IMR-90 (cell line): ENCODE measurements around the gene TIAM2. TPM values are rescaled to one million over a fixed set of nuclear protein-coding genes. Genes with fewer than 3 reads are reported as not detected.

Experiments
- ATAC-seq: fragments of 200-7000 bp; cut with Tn5 transposase; 2 replicates; pipeline ENCODE4 v1.9.1; 2020; ENCODE audit warnings: low read depth, mild to moderate bottlenecking, moderate library complexity
- BruUV-seq: library from RNA; stranded (reverse); fragments of 400-500 nt; replicated peaks from 2 replicates; lab custom pipeline; 2021; lab: Mats Ljungman, UMichigan
- CTCF ChIA-PET: fragments of 300-600 bp; formaldehyde crosslinking; extraction: SDS; loops from one replicate; lab custom pipeline; 2021; ENCODE audit warnings: antibody characterized with exemption; lab: Yijun Ruan, JAX
- POLR2A ChIA-PET: fragments of 300-600 bp; sonication (Branson Sonifier 250); formaldehyde crosslinking; loops from one replicate; lab custom pipeline; 2022; ENCODE audit warnings: antibody characterized with exemption; ENCODE audit not compliant: unreplicated experiment; lab: Charles Lee
- DNase-seq: peaks from one replicate; pipeline ENCODE4 v3.0.0; 2013
- H2AFZ ChIP-seq: replicated peaks from 2 replicates; pipeline ENCODE3; 2013; ENCODE audit warnings: low read length, mild to moderate bottlenecking; ENCODE audit not compliant: poor library complexity
- H2AK5ac ChIP-seq: 2 replicates; pipeline ENCODE4 v1.6.1; 2013; ENCODE audit warnings: low read depth, low read length, inconsistent platforms
- H2AK9ac ChIP-seq: replicated peaks from 2 replicates; pipeline ENCODE3; 2013; ENCODE audit warnings: mild to moderate bottlenecking, low read depth, low read length, moderate library complexity; ENCODE audit not compliant: poor library complexity
- H2BK120ac ChIP-seq: 2 replicates; pipeline ENCODE4 v1.6.1; 2013; ENCODE audit warnings: low read depth, low read length, inconsistent platforms
- H2BK15ac ChIP-seq: 3 replicates; pipeline ENCODE4 v1.6.1; 2013; ENCODE audit warnings: low read depth, low read length, inconsistent platforms
- H2BK20ac ChIP-seq: 2 replicates; pipeline ENCODE4 v1.6.1; 2013; ENCODE audit warnings: low read depth, mild to moderate bottlenecking, inconsistent platforms, low read length, moderate library complexity
- H2BK5ac ChIP-seq: 2 replicates; pipeline ENCODE4 v1.6.1; 2013; ENCODE audit warnings: mild to moderate bottlenecking, low read depth, low read length, inconsistent platforms; ENCODE audit not compliant: poor library complexity, severe bottlenecking
- H3K14ac ChIP-seq: replicated peaks from 2 replicates; pipeline ENCODE4 v1.6.1; 2013; ENCODE audit warnings: low read depth, low read length, inconsistent platforms
- H3K18ac ChIP-seq: 2 replicates; pipeline ENCODE4 v1.6.1; 2013; ENCODE audit warnings: low read depth, low read length, control low read depth
- H3K23ac ChIP-seq: 2 replicates; pipeline ENCODE4 v1.6.1; 2013; ENCODE audit warnings: low read depth, low read length, inconsistent platforms
- H3K27ac ChIP-seq: 2 replicates; pipeline ENCODE4 v1.5.1; 2013; ENCODE audit warnings: mild to moderate bottlenecking, control low read depth, low read length; ENCODE audit not compliant: insufficient read depth
- H3K27me3 ChIP-seq: 2 replicates; pipeline ENCODE4 v1.6.1; 2013; ENCODE audit warnings: low read length; ENCODE audit not compliant: control insufficient read depth, insufficient read depth
- H3K36me3 ChIP-seq: 2 replicates; pipeline ENCODE4 v1.6.1; 2013; ENCODE audit warnings: low read length, mixed read lengths; ENCODE audit not compliant: control insufficient read depth, insufficient read depth
- H3K4ac ChIP-seq: 2 replicates; pipeline ENCODE4 v1.6.1; 2013; ENCODE audit warnings: low read depth, low read length, inconsistent platforms
- H3K4me1 ChIP-seq: 2 replicates; pipeline ENCODE4 v1.6.1; 2013; ENCODE audit warnings: low read length, mixed read lengths; ENCODE audit not compliant: control insufficient read depth, insufficient read depth
- H3K4me2 ChIP-seq: 2 replicates; pipeline ENCODE4 v1.6.1; 2013; ENCODE audit warnings: low read depth, mild to moderate bottlenecking, control low read depth, low read length, moderate library complexity
- H3K4me3 ChIP-seq: 2 replicates; pipeline ENCODE4 v1.5.1; 2013; ENCODE audit warnings: low read depth, mild to moderate bottlenecking, control low read depth, low read length, moderate library complexity; ENCODE audit not compliant: insufficient read depth
- H3K56ac ChIP-seq: 2 replicates; pipeline ENCODE4 v1.6.1; 2013; ENCODE audit warnings: low read length, inconsistent platforms; ENCODE audit not compliant: insufficient read depth; ENCODE audit errors: extremely low read depth
- H3K79me1 ChIP-seq, 2 experiments: 2 replicates each; pipeline ENCODE4 v1.6.1; 2013; ENCODE audit warnings: low read length in 2 of 2, inconsistent platforms in 1 of 2, low read depth in 1 of 2
- H3K9ac ChIP-seq: 2 replicates; pipeline ENCODE4 v1.6.1; 2013; ENCODE audit warnings: low read depth, low read length, control low read depth
- H3K9me1 ChIP-seq: 2 replicates; pipeline ENCODE4 v1.6.1; 2013; ENCODE audit warnings: low read length, inconsistent platforms; ENCODE audit not compliant: insufficient read depth
- H3K9me3 ChIP-seq: 2 replicates; pipeline ENCODE4 v1.6.1; 2013; ENCODE audit warnings: low read length; ENCODE audit not compliant: control insufficient read depth, insufficient read depth
- H4K20me1 ChIP-seq: 2 replicates; pipeline ENCODE4 v1.6.1; 2013; ENCODE audit warnings: low read length, inconsistent platforms; ENCODE audit not compliant: insufficient read depth
- H4K5ac ChIP-seq: 2 replicates; pipeline ENCODE4 v1.6.1; 2013; ENCODE audit warnings: mild to moderate bottlenecking, low read depth, low read length, control low read depth
- H4K8ac ChIP-seq, 2 experiments: 2 replicates each; pipeline ENCODE4 v1.6.1; 2013; ENCODE audit warnings: low read depth in 2 of 2, low read length in 2 of 2, control low read depth in 1 of 2, inconsistent platforms in 1 of 2
- H4K91ac ChIP-seq: 2 replicates; pipeline ENCODE4 v1.6.1; 2013; ENCODE audit warnings: low read depth, low read length, inconsistent platforms; ENCODE audit not compliant: insufficient read depth
- BHLHE40 ChIP-seq: fragments of 150-350 bp; IDR thresholded peaks from 2 replicates; pipeline ENCODE4 v1.6.1; 2016; ENCODE audit warnings: mild to moderate bottlenecking, low read depth, low read length
- ELK1 ChIP-seq: fragments of 150-350 bp; IDR thresholded peaks from 2 replicates; pipeline ENCODE4 v1.6.1; 2016; ENCODE audit warnings: low read depth, mild to moderate bottlenecking, low read length, moderate library complexity, borderline replicate concordance
- WGBS, 2 experiments: methylation state at CpG; one replicate each; pipeline versions ENCODE4 v1.1.5 to v1.1.7; 2013; ENCODE audit warnings: missing lambda C conversion rate in 2 of 2; ENCODE audit not compliant: insufficient read length in 1 of 2; ENCODE audit errors: extremely low coverage in 2 of 2; 5-methylcytosine and 5-hydroxymethylcytosine counted together
- dilution Hi-C: fragments of 300-500 bp; cut with HindIII; formaldehyde crosslinking; loops from one replicate; pipeline ENCODE4 v1.14.3; 2018; ENCODE audit warnings: low sequenced_read_pairs; ENCODE audit not compliant: unreplicated experiment
- in situ Hi-C: fragments of 300-500 bp; cut with MboI; formaldehyde crosslinking; loops from 3 replicates; pipeline ENCODE4 v1.14.3; 2019; ENCODE audit warnings: low sequenced_read_pairs, inconsistent platforms, mixed read lengths
- intact Hi-C: fragments of 100-400 bp; cut with micrococcal nuclease; formaldehyde crosslinking; loops from 2 replicates; pipeline ENCODE4 v1.10.0; 2022
- polyA plus RNA-seq, 3 experiments: library from polyadenylated mRNA; depleted of rRNA; stranded (reverse); fragments of >200 nt; gene quantifications; 2 replicates each; pipeline ENCODE4 v1.2.3, GENCODE V29; 2012; ENCODE audit warnings: low replicate concordance in 1 of 3
- total RNA-seq: library from RNA; depleted of rRNA; stranded (reverse); fragments of >200 nt; gene quantifications from 2 replicates; pipeline ENCODE4 v1.2.3, GENCODE V29; 2012

The TIAM2 gene
- total and polyA plus RNA-seq, 2 of the 4 experiments (the other 2 are of a cell fraction) = 3.1 to 4.7 TPM

DNA sequence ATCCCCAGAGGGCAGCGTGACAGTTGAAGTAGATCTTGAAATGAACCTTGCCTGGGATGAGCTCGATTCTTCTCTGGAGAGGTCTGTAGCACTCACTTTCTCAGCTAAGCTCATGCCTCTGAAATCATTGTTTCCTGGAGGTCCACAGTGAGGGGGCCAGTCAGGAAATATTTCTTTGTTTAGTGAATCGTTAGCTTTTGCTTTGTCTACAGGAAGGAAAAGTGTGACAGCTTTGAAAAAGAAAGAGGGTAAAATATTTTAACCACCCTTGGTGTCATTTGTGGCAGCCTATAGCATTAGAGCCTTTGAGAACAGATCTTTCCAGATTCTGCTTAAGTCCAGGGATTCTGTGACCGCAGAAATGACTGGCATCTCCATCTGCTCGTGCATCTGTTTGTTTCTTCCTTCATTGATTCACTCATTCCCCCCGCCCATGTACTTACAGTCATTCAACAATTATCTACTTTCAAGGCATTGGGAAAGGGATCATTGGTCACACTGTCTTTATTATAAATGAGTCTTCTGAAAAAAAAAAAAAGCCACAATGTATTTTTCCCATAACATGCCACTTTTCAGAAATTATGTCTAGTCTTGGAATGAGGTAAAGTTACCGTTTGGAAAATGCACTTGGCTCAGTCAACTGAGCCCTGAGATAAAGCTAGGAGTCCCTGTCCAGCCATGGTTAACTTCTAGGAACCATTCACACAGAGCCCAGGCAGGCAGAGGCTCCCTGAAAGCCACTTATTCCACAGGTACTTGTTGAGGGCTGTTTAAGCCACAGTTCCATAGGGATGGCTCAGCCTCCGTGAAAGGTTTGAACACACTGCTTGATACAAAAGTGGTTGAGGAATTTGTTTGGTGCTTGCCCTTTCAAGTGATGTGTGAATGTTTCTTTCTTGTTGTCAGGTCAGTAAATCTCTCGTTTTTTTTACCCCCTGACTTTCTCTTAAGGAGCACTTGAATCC lies 86.0 kb downstream of the TIAM2 start:
- Histone ChIP-seq H3K79me1 (no peaks in the 10 kb centered on the region), H3K9me1 (0 out of 2 replicates have a peak, but pooled peaks cover 8% of the 10 kb centered on the region), H4K5ac (no peak overlapping the region), H3K4me3 (no peak overlapping the region), H3K4me1 (peaks cover 4% of the 10 kb centered on the region), H3K4ac (0 out of 2 replicates have a peak overlapping the region, but pooled peaks have one; percentile 19), H2AFZ (no peak overlapping the region), H2AK9ac (no peak overlapping the region), H4K20me1 (no peaks in the 10 kb centered on the region), H2BK5ac (no peak overlapping the region), H3K9me3 (no peaks in the 10 kb centered on the region), H3K56ac (no peak overlapping the region), H3K18ac (no peak overlapping the region), H3K27me3 (no peaks in the 10 kb centered on the region), H3K36me3 (no peaks in the 10 kb centered on the region), H4K8ac (no peak overlapping the region), H2AK5ac (no peak overlapping the region), H4K91ac (no peak overlapping the region), H3K9ac (no peak overlapping the region), H3K14ac (0 out of 2 replicates have a peak overlapping the region, but pooled peaks have one; percentile 33), H2BK120ac (no peak overlapping the region), H2BK20ac (peak overlapping the region; percentile 5; the same call in 1 of the 2 replicates), H3K23ac (peak overlapping the region; percentile 56; the same call in 1 of the 2 replicates), H2BK15ac (no peak overlapping the region), H3K27ac (no peak overlapping the region), H3K4me2 (no peak overlapping the region)
- TF ChIP-seq ELK1 (no peak), BHLHE40 (peak; percentile 47; the same call in 1 of the 2 replicates)
- ATAC-seq = no peak
- BruUV-seq = no TSS peak
- ChIA-PET CTCF (interaction anchor here (0.9 kb wide), 1 partner anchor 182 kb away, joined by 3 read pairs; no protein-coding TSS in a partner anchor), POLR2A (no interaction called here)
- intact Hi-C loops (no loop called here), dilution Hi-C loops (no loop called here), in situ Hi-C loops (no loop called here)
- peak; percentile 46 for DNase-seq
- 75% methylated on average over 2 of the region's 9 CpGs; no CpG with 5 or more reads in 1 of the 2 experiments for WGBS, 2 experiments
